IMR-90 (cell line): ENCODE data around the gene KRT73. TPM values are rescaled to one million over a fixed set of nuclear protein-coding genes. Genes with fewer than 3 reads are reported as not detected.

Experiments
- ATAC-seq: fragments of 200-7000 bp; cut with Tn5 transposase; 2 replicates; pipeline ENCODE4 v1.9.1; 2020; ENCODE audit warnings: low read depth, mild to moderate bottlenecking, moderate library complexity
- BruUV-seq: library from RNA; stranded (reverse); fragments of 400-500 nt; replicated peaks from 2 replicates; lab custom pipeline; 2021; lab: Mats Ljungman, UMichigan
- CTCF ChIA-PET: fragments of 300-600 bp; formaldehyde crosslinking; extraction: SDS; loops from one replicate; lab custom pipeline; 2021; ENCODE audit warnings: antibody characterized with exemption; lab: Yijun Ruan, JAX
- POLR2A ChIA-PET: fragments of 300-600 bp; sonication (Branson Sonifier 250); formaldehyde crosslinking; loops from one replicate; lab custom pipeline; 2022; ENCODE audit warnings: antibody characterized with exemption; ENCODE audit not compliant: unreplicated experiment; lab: Charles Lee
- DNase-seq: peaks from one replicate; pipeline ENCODE4 v3.0.0; 2013
- H2AFZ ChIP-seq: replicated peaks from 2 replicates; pipeline ENCODE3; 2013; ENCODE audit warnings: low read length, mild to moderate bottlenecking; ENCODE audit not compliant: poor library complexity
- H2AK5ac ChIP-seq: 2 replicates; pipeline ENCODE4 v1.6.1; 2013; ENCODE audit warnings: low read depth, low read length, inconsistent platforms
- H2AK9ac ChIP-seq: replicated peaks from 2 replicates; pipeline ENCODE3; 2013; ENCODE audit warnings: mild to moderate bottlenecking, low read depth, low read length, moderate library complexity; ENCODE audit not compliant: poor library complexity
- H2BK120ac ChIP-seq: 2 replicates; pipeline ENCODE4 v1.6.1; 2013; ENCODE audit warnings: low read depth, low read length, inconsistent platforms
- H2BK15ac ChIP-seq: 3 replicates; pipeline ENCODE4 v1.6.1; 2013; ENCODE audit warnings: low read depth, low read length, inconsistent platforms
- H2BK20ac ChIP-seq: 2 replicates; pipeline ENCODE4 v1.6.1; 2013; ENCODE audit warnings: low read depth, mild to moderate bottlenecking, inconsistent platforms, low read length, moderate library complexity
- H2BK5ac ChIP-seq: 2 replicates; pipeline ENCODE4 v1.6.1; 2013; ENCODE audit warnings: mild to moderate bottlenecking, low read depth, low read length, inconsistent platforms; ENCODE audit not compliant: poor library complexity, severe bottlenecking
- H3K14ac ChIP-seq: replicated peaks from 2 replicates; pipeline ENCODE4 v1.6.1; 2013; ENCODE audit warnings: low read depth, low read length, inconsistent platforms
- H3K18ac ChIP-seq: 2 replicates; pipeline ENCODE4 v1.6.1; 2013; ENCODE audit warnings: low read depth, low read length, control low read depth
- H3K23ac ChIP-seq: 2 replicates; pipeline ENCODE4 v1.6.1; 2013; ENCODE audit warnings: low read depth, low read length, inconsistent platforms
- H3K27ac ChIP-seq: 2 replicates; pipeline ENCODE4 v1.5.1; 2013; ENCODE audit warnings: mild to moderate bottlenecking, control low read depth, low read length; ENCODE audit not compliant: insufficient read depth
- H3K27me3 ChIP-seq: 2 replicates; pipeline ENCODE4 v1.6.1; 2013; ENCODE audit warnings: low read length; ENCODE audit not compliant: control insufficient read depth, insufficient read depth
- H3K36me3 ChIP-seq: 2 replicates; pipeline ENCODE4 v1.6.1; 2013; ENCODE audit warnings: low read length, mixed read lengths; ENCODE audit not compliant: control insufficient read depth, insufficient read depth
- H3K4ac ChIP-seq: 2 replicates; pipeline ENCODE4 v1.6.1; 2013; ENCODE audit warnings: low read depth, low read length, inconsistent platforms
- H3K4me1 ChIP-seq: 2 replicates; pipeline ENCODE4 v1.6.1; 2013; ENCODE audit warnings: low read length, mixed read lengths; ENCODE audit not compliant: control insufficient read depth, insufficient read depth
- H3K4me2 ChIP-seq: 2 replicates; pipeline ENCODE4 v1.6.1; 2013; ENCODE audit warnings: low read depth, mild to moderate bottlenecking, control low read depth, low read length, moderate library complexity
- H3K4me3 ChIP-seq: 2 replicates; pipeline ENCODE4 v1.5.1; 2013; ENCODE audit warnings: low read depth, mild to moderate bottlenecking, control low read depth, low read length, moderate library complexity; ENCODE audit not compliant: insufficient read depth
- H3K56ac ChIP-seq: 2 replicates; pipeline ENCODE4 v1.6.1; 2013; ENCODE audit warnings: low read length, inconsistent platforms; ENCODE audit not compliant: insufficient read depth; ENCODE audit errors: extremely low read depth
- H3K79me1 ChIP-seq, 2 experiments: 2 replicates each; pipeline ENCODE4 v1.6.1; 2013; ENCODE audit warnings: low read length in 2 of 2, inconsistent platforms in 1 of 2, low read depth in 1 of 2
- H3K9ac ChIP-seq: 2 replicates; pipeline ENCODE4 v1.6.1; 2013; ENCODE audit warnings: low read depth, low read length, control low read depth
- H3K9me1 ChIP-seq: 2 replicates; pipeline ENCODE4 v1.6.1; 2013; ENCODE audit warnings: low read length, inconsistent platforms; ENCODE audit not compliant: insufficient read depth
- H3K9me3 ChIP-seq: 2 replicates; pipeline ENCODE4 v1.6.1; 2013; ENCODE audit warnings: low read length; ENCODE audit not compliant: control insufficient read depth, insufficient read depth
- H4K20me1 ChIP-seq: 2 replicates; pipeline ENCODE4 v1.6.1; 2013; ENCODE audit warnings: low read length, inconsistent platforms; ENCODE audit not compliant: insufficient read depth
- H4K5ac ChIP-seq: 2 replicates; pipeline ENCODE4 v1.6.1; 2013; ENCODE audit warnings: mild to moderate bottlenecking, low read depth, low read length, control low read depth
- H4K8ac ChIP-seq, 2 experiments: 2 replicates each; pipeline ENCODE4 v1.6.1; 2013; ENCODE audit warnings: low read depth in 2 of 2, low read length in 2 of 2, control low read depth in 1 of 2, inconsistent platforms in 1 of 2
- H4K91ac ChIP-seq: 2 replicates; pipeline ENCODE4 v1.6.1; 2013; ENCODE audit warnings: low read depth, low read length, inconsistent platforms; ENCODE audit not compliant: insufficient read depth
- BHLHE40 ChIP-seq: fragments of 150-350 bp; IDR thresholded peaks from 2 replicates; pipeline ENCODE4 v1.6.1; 2016; ENCODE audit warnings: mild to moderate bottlenecking, low read depth, low read length
- CHD1 ChIP-seq: IDR thresholded peaks from 2 replicates; pipeline ENCODE4 v1.6.1; 2012; ENCODE audit warnings: low read depth, low read length, improper control_type of control experiment
- FOS ChIP-seq: fragments of 150-350 bp; IDR thresholded peaks from 2 replicates; pipeline ENCODE4 v1.6.1; 2016; ENCODE audit warnings: low read depth, low read length
- MAFK ChIP-seq: IDR thresholded peaks from 2 replicates; pipeline ENCODE4 v1.6.1; 2012; ENCODE audit warnings: low read depth, low read length, improper control_type of control experiment
- MAZ ChIP-seq: IDR thresholded peaks from 2 replicates; pipeline ENCODE4 v1.6.1; 2012; ENCODE audit warnings: low read depth, mild to moderate bottlenecking, low read length, improper control_type of control experiment, moderate library complexity, borderline replicate concordance
- MXI1 ChIP-seq: IDR thresholded peaks from 2 replicates; pipeline ENCODE4 v1.6.1; 2012; ENCODE audit warnings: low read depth, mild to moderate bottlenecking, low read length, moderate library complexity, borderline replicate concordance
- NFE2L2 ChIP-seq: fragments of 150-350 bp; IDR thresholded peaks from 2 replicates; pipeline ENCODE4 v1.6.1; 2016; ENCODE audit warnings: low read depth, mild to moderate bottlenecking, low read length
- POLR2A ChIP-seq: IDR thresholded peaks from 2 replicates; pipeline ENCODE4 v1.6.1; 2012; ENCODE audit warnings: mild to moderate bottlenecking, low read depth, low read length
- RAD21 ChIP-seq: IDR thresholded peaks from 2 replicates; pipeline ENCODE4 v1.6.1; 2012; ENCODE audit warnings: low read length, improper control_type of control experiment
- RFX5 ChIP-seq: IDR thresholded peaks from 2 replicates; pipeline ENCODE4 v1.8.0; 2012; ENCODE audit warnings: low read depth, mild to moderate bottlenecking, low read length, moderate library complexity
- SMC3 ChIP-seq: fragments of 150-350 bp; IDR thresholded peaks from 2 replicates; pipeline ENCODE4 v1.6.1; 2016; ENCODE audit warnings: low read depth, mild to moderate bottlenecking, antibody characterized with exemption, low read length, moderate library complexity
- USF2 ChIP-seq: fragments of 150-350 bp; IDR thresholded peaks from 2 replicates; pipeline ENCODE4 v1.6.1; 2017; ENCODE audit warnings: mild to moderate bottlenecking, antibody characterized with exemption, low read length, low read depth
- WGBS, 2 experiments: methylation state at CpG; one replicate each; pipeline versions ENCODE4 v1.1.5 to v1.1.7; 2013; ENCODE audit warnings: missing lambda C conversion rate in 2 of 2; ENCODE audit not compliant: insufficient read length in 1 of 2; ENCODE audit errors: extremely low coverage in 2 of 2; 5-methylcytosine and 5-hydroxymethylcytosine counted together
- dilution Hi-C: fragments of 300-500 bp; cut with HindIII; formaldehyde crosslinking; loops from one replicate; pipeline ENCODE4 v1.14.3; 2018; ENCODE audit warnings: low sequenced_read_pairs; ENCODE audit not compliant: unreplicated experiment
- in situ Hi-C: fragments of 300-500 bp; cut with MboI; formaldehyde crosslinking; loops from 3 replicates; pipeline ENCODE4 v1.14.3; 2019; ENCODE audit warnings: low sequenced_read_pairs, inconsistent platforms, mixed read lengths
- intact Hi-C: fragments of 100-400 bp; cut with micrococcal nuclease; formaldehyde crosslinking; loops from 2 replicates; pipeline ENCODE4 v1.10.0; 2022
- polyA plus RNA-seq, 3 experiments: library from polyadenylated mRNA; depleted of rRNA; stranded (reverse); fragments of >200 nt; gene quantifications; 2 replicates each; pipeline ENCODE4 v1.2.3, GENCODE V29; 2012; ENCODE audit warnings: low replicate concordance in 1 of 3
- total RNA-seq: library from RNA; depleted of rRNA; stranded (reverse); fragments of >200 nt; gene quantifications from 2 replicates; pipeline ENCODE4 v1.2.3, GENCODE V29; 2012
- TF ChIP-seq, protein P1 (sequence below): fragments of 150-350 bp; IDR thresholded peaks from 2 replicates; pipeline ENCODE4 v1.6.1; 2016; ENCODE audit warnings: low read depth, mild to moderate bottlenecking, low read length, moderate library complexity, borderline replicate concordance

Gene KRT73
- total and polyA plus RNA-seq, 2 of the 4 experiments (the other 2 are of a cell fraction), result not detected

- Histone ChIP-seq H2BK15ac (no peak within 1 kb of the TSS), H3K36me3 (no peaks in the 10 kb centered on the region), H4K91ac (no peak within 1 kb of the TSS), H3K79me1 (no peaks in the 10 kb centered on the region), H3K14ac (no peak within 1 kb of the TSS), H4K5ac (no peak within 1 kb of the TSS), H3K9me1 (no peaks in the 10 kb centered on the region), H2AK5ac (no peak within 1 kb of the TSS), H2BK20ac (no peak within 1 kb of the TSS), H3K27me3 (peaks cover 45% of the 10 kb centered on the region), H3K23ac (no peak within 1 kb of the TSS), H2AFZ (no peak within 1 kb of the TSS), H3K4me3 (no peak within 1 kb of the TSS), H2BK120ac (no peak within 1 kb of the TSS), H2AK9ac (no peak within 1 kb of the TSS), H3K18ac (no peak within 1 kb of the TSS), H3K4ac (no peak within 1 kb of the TSS), H3K27ac (no peak within 1 kb of the TSS), H4K8ac (no peak within 1 kb of the TSS), H3K4me1 (no peaks in the 10 kb centered on the region), H3K9me3 (no peaks in the 10 kb centered on the region), H3K56ac (no peak within 1 kb of the TSS), H2BK5ac (no peak within 1 kb of the TSS), H3K4me2 (no peak within 1 kb of the TSS), H3K9ac (no peak within 1 kb of the TSS), H4K20me1 (no peaks in the 10 kb centered on the region)
- dilution Hi-C loops, result no loop called here
- intact Hi-C loops, result no loop called here
- WGBS, 2 experiments, result no CpG with 5 or more reads among the region's 3 CpGs
- TF ChIP-seq USF2, result no peak
- TF ChIP-seq NFE2L2, result no peak
- no peak for TF ChIP-seq FOS
- TF ChIP-seq, protein P1, sequence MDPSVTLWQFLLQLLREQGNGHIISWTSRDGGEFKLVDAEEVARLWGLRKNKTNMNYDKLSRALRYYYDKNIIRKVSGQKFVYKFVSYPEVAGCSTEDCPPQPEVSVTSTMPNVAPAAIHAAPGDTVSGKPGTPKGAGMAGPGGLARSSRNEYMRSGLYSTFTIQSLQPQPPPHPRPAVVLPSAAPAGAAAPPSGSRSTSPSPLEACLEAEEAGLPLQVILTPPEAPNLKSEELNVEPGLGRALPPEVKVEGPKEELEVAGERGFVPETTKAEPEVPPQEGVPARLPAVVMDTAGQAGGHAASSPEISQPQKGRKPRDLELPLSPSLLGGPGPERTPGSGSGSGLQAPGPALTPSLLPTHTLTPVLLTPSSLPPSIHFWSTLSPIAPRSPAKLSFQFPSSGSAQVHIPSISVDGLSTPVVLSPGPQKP, result no peak
- TF ChIP-seq POLR2A, result no peak
- TF ChIP-seq BHLHE40, result no peak
- no peak for TF ChIP-seq MXI1
- TF ChIP-seq CHD1, result no peak
- TF ChIP-seq MAFK, result no peak
- no peak for TF ChIP-seq RAD21
- TF ChIP-seq MAZ, result no peak
- no peak for TF ChIP-seq SMC3
- TF ChIP-seq RFX5, result no peak
- DNase-seq (no peak), ATAC-seq (no peak)
- no TSS peak for BruUV-seq
- ChIA-PET POLR2A (no interaction called here), CTCF (no interaction called here)
- in situ Hi-C loops, result no loop called here
These were observed 44.6 kb downstream of the KRT73 start, which contains the start of gene KRT74 for GRCh38 chr12:52573743-52574142. Gene KRT74, minus strand, starts transcription at chr12:52573843. Its CDS starts 66 bp downstream, at chr12:52573777.
